ENCODE measurements around the gene ESR2. TPM values are rescaled to one million over a fixed set of nuclear protein-coding genes. Genes with fewer than 3 reads are reported as not detected.

Gene ESR2
- polyA plus RNA-seq, 1 of the 3 experiments (the other 2 are of a cell fraction), result 0.03 TPM

- no peak for TF ChIP-seq IRF3 (IDR thresholded peaks at IDR 0.05; ENCODE audit: low read depth, low read length)
- no peak for TF ChIP-seq REST (IDR thresholded peaks at IDR 0.05; ENCODE audit: low read depth, low read length)
- no peak for TF ChIP-seq YY1 (IDR thresholded peaks at IDR 0.05; ENCODE audit: low read depth)
- TF ChIP-seq RAD21 (IDR thresholded peaks at IDR 0.05; ENCODE audit: low read length), result no peak
- TF ChIP-seq NFIC (IDR thresholded peaks at IDR 0.05; ENCODE audit: borderline replicate concordance), result peak; percentile 37; the same call in 1 of the 2 replicates
- TF ChIP-seq RFX5 (IDR thresholded peaks at IDR 0.05; ENCODE audit: low read length), result no peak
- no peak for TF ChIP-seq FOXJ3 (CRISPR knock-in tag; IDR thresholded peaks at IDR 0.05)
- TF ChIP-seq JUND (IDR thresholded peaks at IDR 0.05), result peak; percentile 30; the same call in 1 of the 2 replicates
- no peak for TF ChIP-seq RCOR1 (IDR thresholded peaks at IDR 0.05; ENCODE audit: low read length)
- no peak for TF ChIP-seq SMC3 (IDR thresholded peaks at IDR 0.05; ENCODE audit: low read depth, low read length)
- TF ChIP-seq, protein P1, sequence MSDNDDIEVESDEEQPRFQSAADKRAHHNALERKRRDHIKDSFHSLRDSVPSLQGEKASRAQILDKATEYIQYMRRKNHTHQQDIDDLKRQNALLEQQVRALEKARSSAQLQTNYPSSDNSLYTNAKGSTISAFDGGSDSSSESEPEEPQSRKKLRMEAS (IDR thresholded peaks at IDR 0.05; ENCODE audit: low read depth), result no peak
- TF ChIP-seq ELF1 (IDR thresholded peaks at IDR 0.05), result no peak
Measured at GRCh38 chr14:64232095-64232838, 61.9 kb downstream of the ESR2 start (continued).

GRCh38 chr14:64229489-64229888, 64.7 kb downstream of the ESR2 start:
- WGBS (ENCODE audit: low lambda C conversion rate), result 95% methylated on average over 3 of the region's 3 CpGs
- Histone ChIP-seq H3K4me1 (ENCODE audit: control insufficient read depth in 1 of 2, insufficient read depth in 2 of 2, low read depth in 1 of 2, low read length in 1 of 2) (peaks cover 4 to 9% of the 10 kb centered on the region in 2 experiments; a peak in 2 of 4 replicates), H2AFZ (ENCODE audit: low read depth) (no peak overlapping the region), H3K9me2 (no peaks in the 10 kb centered on the region), H4K20me1 (ENCODE audit: insufficient read depth) (no peaks in the 10 kb centered on the region), H3K4me3 (ENCODE audit: low read depth in 2 of 2, low read length in 1 of 2) (no peak overlapping the region), H3K27me3 (ENCODE audit: insufficient read depth) (no peaks in the 10 kb centered on the region), H3K27ac (ENCODE audit: low read depth in 2 of 2, low read length in 1 of 2) (no peak overlapping the region), H3K36me3 (replicated peaks in 1 of 2; ENCODE audit: control insufficient read depth in 1 of 2, insufficient read depth in 2 of 2, low read length in 1 of 2) (peaks cover 0 to 11% of the 10 kb centered on the region in 2 experiments), H3K9ac (no peak overlapping the region), H3K79me2 (ENCODE audit: insufficient read depth) (no peaks in the 10 kb centered on the region), H3F3A (replicated peaks; ENCODE audit: insufficient read depth) (no peaks in the 10 kb centered on the region), H3K9me3 (no peaks in the 10 kb centered on the region), H3K4me2 (no peak overlapping the region)
- ChIA-PET CTCF (no interaction called here), POLR2A (no interaction called here)
- no peak for DNase-seq
- TF ChIP-seq JUND (IDR thresholded peaks at IDR 0.05), result no peak
- no peak for TF ChIP-seq REST (IDR thresholded peaks at IDR 0.05; ENCODE audit: low read depth, low read length)
- TF ChIP-seq, protein P2, sequence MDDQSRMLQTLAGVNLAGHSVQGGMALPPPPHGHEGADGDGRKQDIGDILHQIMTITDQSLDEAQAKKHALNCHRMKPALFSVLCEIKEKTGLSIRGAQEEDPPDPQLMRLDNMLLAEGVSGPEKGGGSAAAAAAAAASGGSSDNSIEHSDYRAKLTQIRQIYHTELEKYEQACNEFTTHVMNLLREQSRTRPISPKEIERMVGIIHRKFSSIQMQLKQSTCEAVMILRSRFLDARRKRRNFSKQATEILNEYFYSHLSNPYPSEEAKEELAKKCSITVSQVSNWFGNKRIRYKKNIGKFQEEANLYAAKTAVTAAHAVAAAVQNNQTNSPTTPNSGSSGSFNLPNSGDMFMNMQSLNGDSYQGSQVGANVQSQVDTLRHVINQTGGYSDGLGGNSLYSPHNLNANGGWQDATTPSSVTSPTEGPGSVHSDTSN (IDR thresholded peaks at IDR 0.05), result no peak
- TF ChIP-seq GATA2 (CRISPR knock-in tag; IDR thresholded peaks at IDR 0.05), result no peak
- no peak for TF ChIP-seq YY1 (IDR thresholded peaks at IDR 0.05; ENCODE audit: low read depth)
- no peak for TF ChIP-seq USF2 (IDR thresholded peaks at IDR 0.05; ENCODE audit: borderline replicate concordance, low read depth, low read length)
- no peak for TF ChIP-seq FOSL2 (IDR thresholded peaks at IDR 0.05; ENCODE audit: borderline replicate concordance, low read depth)
- no peak for TF ChIP-seq EP300 (IDR thresholded peaks at IDR 0.05; ENCODE audit: borderline replicate concordance in 1 of 2, low read depth in 1 of 2, low read length in 1 of 2)
- TF ChIP-seq FOXJ3 (CRISPR knock-in tag; IDR thresholded peaks at IDR 0.05), result no peak
- TF ChIP-seq RCOR1 (IDR thresholded peaks at IDR 0.05; ENCODE audit: low read length), result no peak
- TF ChIP-seq MEF2A (IDR thresholded peaks at IDR 0.05; ENCODE audit: borderline replicate concordance, low read depth), result no peak

Data from SK-N-SH (cell line).